ENCODE measurements around the gene MAP7. TPM values are rescaled to one million over a fixed set of nuclear protein-coding genes. Genes with fewer than 3 reads are reported as not detected.
A peak's percentile ranks its signal among the peaks of the same experiment; 100 is the strongest.
"Not testable (repeated sequence)": the region's sequence is repeated elsewhere in the genome, so short reads cannot be mapped to it uniquely, and the experiment has no call there.

Gene MAP7
- total RNA-seq, 2 experiments from 2014 or later: 0.31 to 0.45 TPM

DNA sequence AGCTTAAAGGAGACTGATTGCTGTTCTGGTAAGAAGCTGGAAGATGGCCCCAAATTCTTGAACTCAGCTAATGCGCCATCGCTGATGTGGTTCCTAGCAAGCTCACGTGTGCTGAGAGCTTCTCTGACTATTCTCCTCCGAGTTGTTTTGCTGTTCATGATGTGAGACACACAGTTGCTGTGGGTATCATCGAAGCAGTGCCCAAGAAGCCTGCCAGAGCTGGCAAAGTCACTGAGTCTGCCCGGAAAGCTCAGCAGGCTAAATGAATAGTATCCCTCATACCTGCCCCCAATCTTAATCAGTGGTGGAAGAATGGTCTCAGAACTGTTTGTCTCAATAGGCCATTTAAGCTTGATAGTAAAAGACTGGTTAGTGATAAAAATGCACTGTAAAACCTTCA lies 232.3 kb downstream of the MAP7 start:
- no peak for ATAC-seq
- H3K36me3 Mint-ChIP-seq (ENCODE audit: low read depth): no peaks in the 10 kb centered on the region
- no peak overlapping the region for H3K4me3 Mint-ChIP-seq
- no peaks in the 10 kb centered on the region for H3K9me3 Mint-ChIP-seq (ENCODE audit: insufficient read depth)
- ChIA-PET POLR2A (interaction anchor here (0.7 to 3.8 kb wide), 2 partner anchors 28 to 931 kb away, joined by 3 to 38 read pairs; partner anchors contain the start of gene BCLAF1), CTCF (interaction anchor here (0.6 to 3.4 kb wide), 15 partner anchors 10 to 878 kb away, joined by 3 to 32 read pairs (median 4); partner anchors contain the start of genes BCLAF1 and MTFR2)
- peaks cover 9% of the 10 kb centered on the region for H3K27me3 Mint-ChIP-seq (ENCODE audit: low read depth)
- H3K27ac Mint-ChIP-seq: no peak overlapping the region
- DNase-seq: no peak
- peaks cover 4% of the 10 kb centered on the region for H3K4me1 Mint-ChIP-seq (ENCODE audit: low read depth)

DNA sequence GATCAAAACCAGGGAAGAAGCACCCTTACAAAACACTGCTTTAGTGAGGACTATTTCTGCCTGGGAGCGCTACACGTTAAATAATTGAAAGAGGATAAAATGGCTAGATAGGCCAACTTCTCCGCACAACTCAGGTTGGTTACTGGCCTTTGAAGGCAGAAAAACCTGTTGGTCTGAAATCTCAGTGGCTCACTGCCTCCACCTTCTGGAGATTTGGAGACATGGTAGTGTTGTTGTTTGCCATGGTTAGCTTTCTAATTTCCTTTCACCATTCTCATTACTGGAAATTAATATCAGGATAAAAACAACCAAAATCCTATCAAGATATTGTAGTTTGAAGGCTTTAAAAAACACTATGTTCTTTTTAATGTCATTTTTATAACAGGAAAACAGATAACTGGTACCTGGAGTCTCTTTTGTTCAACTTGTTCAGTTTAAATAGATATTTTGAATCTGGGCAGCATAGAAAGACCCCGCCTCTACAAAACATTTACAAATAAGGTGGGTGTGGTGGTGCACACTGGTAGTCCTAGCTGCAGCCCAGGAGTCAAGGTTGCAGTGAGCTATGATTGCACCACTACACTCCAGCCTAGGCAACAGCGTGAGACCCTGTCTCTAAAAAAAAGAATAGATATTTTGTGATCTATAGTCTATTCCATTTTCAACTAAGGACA lies 233.1 kb downstream of the MAP7 start:
- no peaks in the 10 kb centered on the region for H3K36me3 Mint-ChIP-seq (ENCODE audit: low read depth)
- DNase-seq (peak; percentile 77), ATAC-seq (peak; percentile 90)
- no peak overlapping the region for H3K27ac Mint-ChIP-seq
- H3K4me1 Mint-ChIP-seq (ENCODE audit: low read depth): peaks cover 4% of the 10 kb centered on the region
- no peak overlapping the region for H3K4me3 Mint-ChIP-seq
- no peaks in the 10 kb centered on the region for H3K9me3 Mint-ChIP-seq (ENCODE audit: insufficient read depth)
- ChIA-PET CTCF (interaction anchor here (0.7 to 3.4 kb wide), 16 partner anchors 9 to 877 kb away, joined by 3 to 32 read pairs (median 5); partner anchors contain the start of genes BCLAF1 and MTFR2), POLR2A (interaction anchor here (3.8 kb wide), 1 partner anchor 28 kb away, joined by 38 read pairs; the partner anchor contains the start of gene BCLAF1)
- H3K27me3 Mint-ChIP-seq (ENCODE audit: low read depth): peaks cover 8% of the 10 kb centered on the region

DNA sequence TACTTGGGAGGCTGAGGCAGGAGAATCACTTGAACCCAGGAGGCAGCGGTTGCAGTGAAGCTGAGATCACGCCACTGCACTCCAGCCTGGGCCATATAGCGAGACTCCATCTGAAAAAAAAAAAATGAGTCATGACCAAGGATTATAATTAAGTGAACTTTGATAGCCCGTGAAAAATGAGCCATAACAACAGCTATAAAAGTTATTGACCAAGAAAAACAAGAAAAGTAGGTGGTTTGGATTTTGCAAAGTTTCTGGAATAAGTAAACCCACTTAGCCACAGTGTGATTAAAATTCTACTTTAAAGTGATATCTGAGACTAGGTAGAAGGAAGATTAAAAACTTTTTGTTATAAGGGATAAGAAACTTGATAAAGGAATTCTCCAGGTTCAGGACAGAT lies 234.6 kb downstream of the MAP7 start:
- ATAC-seq (no peak), DNase-seq (no peak)
- Mint-ChIP-seq H3K9me3 (ENCODE audit: insufficient read depth) (no peaks in the 10 kb centered on the region), H3K36me3 (ENCODE audit: low read depth) (no peaks in the 10 kb centered on the region), H3K27ac (no peak overlapping the region), H3K4me1 (ENCODE audit: low read depth) (peaks cover 4% of the 10 kb centered on the region), H3K27me3 (ENCODE audit: low read depth) (peaks cover 11% of the 10 kb centered on the region), H3K4me3 (no peak overlapping the region)
- POLR2A ChIA-PET: interaction anchor here (3.8 kb wide), 1 partner anchor 26 kb away, joined by 38 read pairs; the partner anchor contains the start of gene BCLAF1
- CTCF ChIA-PET: interaction anchor here (0.7 to 3.4 kb wide), 5 partner anchors 26 to 869 kb away, joined by 3 to 28 read pairs (median 13); partner anchors contain the start of genes BCLAF1 and MTFR2

DNA sequence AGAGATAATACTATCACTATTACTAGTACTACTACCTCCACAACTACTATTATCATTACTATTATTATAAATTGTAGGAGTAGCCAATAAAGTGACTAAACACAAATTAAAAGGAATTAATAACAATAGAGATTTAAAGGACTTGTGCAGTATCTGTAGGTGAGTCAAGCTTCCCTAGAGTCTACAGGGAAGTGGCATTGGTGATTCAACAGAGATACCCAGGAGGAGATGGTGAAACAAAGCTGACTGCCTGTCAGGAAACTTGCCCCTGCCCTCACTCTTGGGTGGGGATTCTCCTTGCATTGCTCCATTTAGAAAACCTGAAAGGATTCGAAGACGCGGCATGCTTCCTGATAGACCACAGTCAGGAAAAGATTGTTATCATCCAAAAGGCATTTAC lies 237.2 kb downstream of the MAP7 start:
- ATAC-seq: no peak
- H3K27me3 Mint-ChIP-seq (ENCODE audit: low read depth): peaks cover 11% of the 10 kb centered on the region
- POLR2A ChIA-PET: interaction anchor here (1.8 kb wide), 1 partner anchor 23 kb away, joined by 6 read pairs; the partner anchor contains the start of gene BCLAF1
- CTCF ChIA-PET: no interaction called here
- H3K4me3 Mint-ChIP-seq: no peak overlapping the region
- peaks cover 4% of the 10 kb centered on the region for H3K4me1 Mint-ChIP-seq (ENCODE audit: low read depth)
- H3K27ac Mint-ChIP-seq: no peak overlapping the region
- DNase-seq: no peak
- H3K36me3 Mint-ChIP-seq (ENCODE audit: low read depth): no peaks in the 10 kb centered on the region
- no peaks in the 10 kb centered on the region for H3K9me3 Mint-ChIP-seq (ENCODE audit: insufficient read depth)

DNA sequence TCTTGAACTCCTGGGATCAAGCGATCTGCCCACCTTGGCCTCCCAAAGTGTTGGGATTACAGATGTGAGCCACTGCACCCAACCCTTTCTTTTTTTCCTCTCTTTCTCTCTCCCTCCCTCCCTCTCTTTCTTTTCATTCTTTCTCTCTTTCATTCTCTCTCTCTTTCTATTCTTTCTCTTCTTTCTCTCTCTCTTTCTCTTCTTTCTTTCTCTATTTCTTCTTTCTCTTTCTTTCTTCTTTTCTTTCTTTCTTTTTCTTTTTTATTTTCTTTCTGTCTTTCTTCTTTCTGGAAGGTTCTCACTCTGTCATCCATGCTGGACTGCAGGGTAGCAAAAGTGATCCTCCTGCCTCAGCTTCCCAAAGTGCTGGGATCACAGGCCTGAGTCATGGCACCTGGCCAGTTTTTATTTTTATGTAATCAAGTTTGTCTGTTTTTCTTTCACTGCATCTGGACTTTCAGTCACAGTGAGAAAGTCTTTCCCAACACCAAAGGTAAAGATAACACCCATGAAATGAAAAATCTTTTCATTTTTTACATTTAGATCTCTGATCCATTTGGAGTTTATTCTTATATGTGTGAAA lies 240.4 kb downstream of the MAP7 start:
- Mint-ChIP-seq H3K27ac (no peak overlapping the region), H3K27me3 (ENCODE audit: low read depth) (peaks cover 11% of the 10 kb centered on the region), H3K4me1 (ENCODE audit: low read depth) (no peaks in the 10 kb centered on the region), H3K4me3 (no peak overlapping the region), H3K9me3 (ENCODE audit: insufficient read depth) (no peaks in the 10 kb centered on the region), H3K36me3 (ENCODE audit: low read depth) (no peaks in the 10 kb centered on the region)
- no peak for ATAC-seq
- DNase-seq: no peak
- ChIA-PET CTCF (no interaction called here), POLR2A (interaction anchor here (1.1 kb wide), 1 partner anchor 8 kb away, joined by 3 read pairs; no protein-coding TSS in a partner anchor)

DNA sequence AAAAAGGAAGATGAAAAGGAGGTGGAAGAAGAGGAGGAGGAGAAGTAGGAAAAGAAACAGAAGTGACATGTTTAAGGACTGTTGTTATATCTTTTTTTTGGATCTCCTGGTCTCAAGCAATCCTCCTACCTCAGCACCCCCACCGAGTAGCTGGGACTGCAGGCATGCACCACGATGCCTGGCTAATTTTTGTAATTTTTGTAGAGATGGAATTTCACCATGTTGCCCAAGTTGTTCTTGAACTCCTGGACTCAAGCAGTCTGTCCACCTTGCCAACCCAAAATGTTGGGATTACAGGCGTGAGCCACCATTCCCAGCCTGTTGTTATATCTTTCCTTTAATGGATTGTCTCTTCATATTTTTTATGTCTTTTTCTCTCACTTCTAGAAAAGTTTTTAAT lies 241.1 kb downstream of the MAP7 start:
- Mint-ChIP-seq H3K27me3 (ENCODE audit: low read depth) (peaks cover 7% of the 10 kb centered on the region), H3K9me3 (ENCODE audit: insufficient read depth) (no peaks in the 10 kb centered on the region), H3K36me3 (ENCODE audit: low read depth) (no peaks in the 10 kb centered on the region), H3K4me1 (ENCODE audit: low read depth) (no peaks in the 10 kb centered on the region), H3K4me3 (no peak overlapping the region), H3K27ac (no peak overlapping the region)
- DNase-seq (no peak), ATAC-seq (no peak)
- ChIA-PET POLR2A (interaction anchor here (2.2 kb wide), 1 partner anchor 19 kb away, joined by 6 read pairs; the partner anchor contains the start of gene BCLAF1), CTCF (interaction anchor here (1.0 to 1.4 kb wide), 2 partner anchors 8 to 19 kb away, joined by 3 to 7 read pairs; no protein-coding TSS in a partner anchor)

DNA sequence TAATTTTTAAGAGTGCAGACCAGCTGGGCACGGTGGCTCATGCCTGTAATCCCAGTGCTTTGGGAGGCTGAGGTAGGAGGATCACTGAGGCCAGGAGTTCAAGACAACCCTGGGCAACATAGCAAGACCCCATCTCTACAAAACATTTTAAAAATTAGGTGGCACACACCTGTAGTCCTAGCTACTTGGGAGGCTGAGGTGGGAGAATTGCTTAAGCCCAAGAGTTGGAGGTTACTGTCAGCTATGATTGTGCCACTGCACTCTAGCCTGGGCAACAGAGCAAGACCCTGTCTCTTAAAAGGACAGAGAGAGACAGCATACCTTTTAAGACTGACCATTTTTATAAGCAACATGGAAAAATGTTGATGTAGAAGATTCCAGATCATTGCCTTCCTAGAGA lies 241.8 kb downstream of the MAP7 start:
- DNase-seq; H3K4me3 Mint-ChIP-seq; H3K27me3 Mint-ChIP-seq (ENCODE audit: low read depth); H3K36me3 Mint-ChIP-seq (ENCODE audit: low read depth); H3K4me1 Mint-ChIP-seq (ENCODE audit: low read depth); H3K9me3 Mint-ChIP-seq (ENCODE audit: insufficient read depth); ATAC-seq; H3K27ac Mint-ChIP-seq: not testable (repeated sequence)
- CTCF ChIA-PET: interaction anchor here (1.0 to 1.4 kb wide), 2 partner anchors 9 to 18 kb away, joined by 3 to 7 read pairs; no protein-coding TSS in a partner anchor
- POLR2A ChIA-PET: interaction anchor here (2.2 kb wide), 1 partner anchor 18 kb away, joined by 6 read pairs; the partner anchor contains the start of gene BCLAF1

DNA sequence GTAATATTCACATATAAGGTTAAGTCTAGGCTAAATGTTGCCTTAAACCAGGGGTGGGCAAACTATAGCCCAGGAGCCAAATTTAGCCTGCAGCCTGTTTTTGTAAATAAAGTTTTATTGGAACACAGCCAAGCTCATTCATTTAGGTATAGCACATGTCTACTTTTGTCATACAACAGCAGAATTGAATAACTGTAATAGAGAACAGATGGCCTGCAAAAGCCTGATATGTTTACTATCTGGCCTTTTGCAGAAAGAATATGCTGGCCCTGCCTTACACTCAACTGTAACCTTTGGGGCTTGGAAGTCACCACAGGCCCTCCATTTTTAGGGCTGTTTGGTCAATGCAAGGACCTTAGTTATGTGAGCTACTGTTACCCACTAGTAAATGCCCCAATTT lies 242.9 kb downstream of the MAP7 start:
- Mint-ChIP-seq H3K27ac (no peak overlapping the region), H3K27me3 (ENCODE audit: low read depth) (peaks cover 5% of the 10 kb centered on the region), H3K4me1 (ENCODE audit: low read depth) (no peaks in the 10 kb centered on the region), H3K4me3 (no peak overlapping the region), H3K9me3 (ENCODE audit: insufficient read depth) (no peaks in the 10 kb centered on the region), H3K36me3 (ENCODE audit: low read depth) (no peaks in the 10 kb centered on the region)
- DNase-seq: no peak
- ATAC-seq: no peak
- CTCF ChIA-PET: no interaction called here
- POLR2A ChIA-PET: interaction anchor here (2.2 kb wide), 1 partner anchor 17 kb away, joined by 6 read pairs; the partner anchor contains the start of gene BCLAF1

DNA sequence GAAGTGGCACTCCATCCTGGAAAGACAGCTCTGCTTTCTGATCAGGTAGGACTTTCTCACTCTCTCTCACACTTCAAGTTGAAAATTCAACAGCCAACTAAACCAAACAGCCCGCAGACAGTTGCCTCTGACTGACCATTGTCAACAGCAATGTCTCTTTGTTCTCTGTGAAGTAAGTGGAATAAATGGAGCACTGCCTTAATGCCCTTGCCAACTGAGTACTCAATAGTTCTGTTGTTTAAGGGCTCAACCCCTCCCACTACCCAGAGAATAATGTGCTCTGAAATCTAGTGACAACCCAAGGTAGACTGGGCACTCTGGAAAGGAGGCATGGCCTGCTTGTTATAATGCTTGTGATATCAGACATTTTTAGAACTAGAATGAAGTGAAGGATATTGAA lies 243.8 kb downstream of the MAP7 start:
- ChIA-PET CTCF (no interaction called here), POLR2A (interaction anchor here (1.0 kb wide), 1 partner anchor 17 kb away, joined by 3 read pairs; the partner anchor contains the start of gene BCLAF1)
- no peak for ATAC-seq
- Mint-ChIP-seq H3K9me3 (ENCODE audit: insufficient read depth) (no peaks in the 10 kb centered on the region), H3K27me3 (ENCODE audit: low read depth) (peaks cover 2% of the 10 kb centered on the region), H3K36me3 (ENCODE audit: low read depth) (no peaks in the 10 kb centered on the region), H3K4me3 (no peak overlapping the region), H3K27ac (no peak overlapping the region), H3K4me1 (ENCODE audit: low read depth) (no peaks in the 10 kb centered on the region)
- DNase-seq: no peak

DNA sequence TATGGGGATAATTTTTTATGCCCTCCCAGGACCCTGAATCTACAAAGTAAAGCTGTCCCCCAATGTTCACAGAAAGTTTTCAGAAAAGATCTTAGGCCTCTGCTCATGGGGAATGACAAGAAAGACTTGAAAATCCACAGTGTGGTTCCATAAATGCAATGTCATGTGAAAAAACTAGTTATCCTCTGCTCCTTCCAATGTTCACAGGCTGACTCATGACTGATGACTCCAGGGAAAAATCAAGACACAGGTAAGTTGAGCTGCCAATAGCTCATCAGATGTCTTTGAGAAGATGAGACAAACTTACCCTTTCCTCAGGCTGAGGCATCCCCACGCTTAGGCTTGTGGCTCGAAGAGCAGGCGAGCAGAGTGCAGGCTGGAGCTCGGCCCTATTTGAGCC lies 245.8 kb downstream of the MAP7 start:
- ChIA-PET POLR2A (interaction anchor here (0.8 kb wide), 1 partner anchor 14 kb away, joined by 3 read pairs; no protein-coding TSS in a partner anchor), CTCF (interaction anchor here (2.0 kb wide), 1 partner anchor 13 kb away, joined by 6 read pairs; no protein-coding TSS in a partner anchor)
- DNase-seq: no peak
- Mint-ChIP-seq H3K27me3 (ENCODE audit: low read depth) (peaks cover 4% of the 10 kb centered on the region), H3K27ac (no peak overlapping the region), H3K4me1 (ENCODE audit: low read depth) (no peaks in the 10 kb centered on the region), H3K36me3 (ENCODE audit: low read depth) (no peaks in the 10 kb centered on the region), H3K9me3 (ENCODE audit: insufficient read depth) (no peaks in the 10 kb centered on the region), H3K4me3 (no peak overlapping the region)
- no peak for ATAC-seq

DNA sequence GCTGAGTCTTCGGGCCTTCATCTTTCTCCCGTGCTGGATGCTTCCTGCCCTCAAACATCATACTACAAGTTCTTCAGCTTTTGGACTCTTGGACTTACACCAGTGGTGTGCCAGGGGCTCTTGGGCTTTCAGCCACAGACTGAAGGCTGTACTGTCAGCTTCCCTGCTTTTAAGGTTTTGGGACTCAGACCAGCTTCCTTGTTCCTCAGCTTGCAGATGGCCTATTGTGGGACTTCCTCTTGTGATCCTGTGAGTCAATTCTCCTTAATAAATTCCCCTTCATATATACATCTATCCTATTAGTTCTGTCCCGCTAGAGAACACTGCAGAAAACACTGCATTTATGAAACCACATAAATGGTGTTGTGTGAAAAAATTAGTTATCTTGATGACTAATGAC lies 246.7 kb downstream of the MAP7 start:
- no peaks in the 10 kb centered on the region for H3K4me1 Mint-ChIP-seq (ENCODE audit: low read depth)
- DNase-seq (no peak), ATAC-seq (no peak)
- H3K27ac Mint-ChIP-seq: no peak overlapping the region
- no peaks in the 10 kb centered on the region for H3K9me3 Mint-ChIP-seq (ENCODE audit: insufficient read depth)
- ChIA-PET POLR2A (no interaction called here), CTCF (interaction anchor here (2.0 kb wide), 1 partner anchor 14 kb away, joined by 6 read pairs; no protein-coding TSS in a partner anchor)
- H3K4me3 Mint-ChIP-seq: no peak overlapping the region
- peaks cover 4% of the 10 kb centered on the region for H3K27me3 Mint-ChIP-seq (ENCODE audit: low read depth)
- no peaks in the 10 kb centered on the region for H3K36me3 Mint-ChIP-seq (ENCODE audit: low read depth)
